HepG2 (cell line): ENCODE data around the gene C22orf31. TPM values are rescaled to one million over a fixed set of nuclear protein-coding genes. Genes with fewer than 3 reads are reported as not detected.

Experiments
- AKNA ChIP-seq: sonication (generic); formaldehyde crosslinking; IDR thresholded peaks from 2 replicates; pipeline ENCODE4 v1.4.0; 2020; ENCODE audit warnings: missing genetic modification reagents, borderline replicate concordance
- CEBPB ChIP-seq: IDR thresholded peaks from 2 replicates; pipeline ENCODE4 v1.6.1; 2011; ENCODE audit warnings: low read depth, low read length, improper control_type of control experiment, borderline replicate concordance
- CEBPG ChIP-seq: IDR thresholded peaks from 2 replicates; pipeline ENCODE4 v1.6.1; 2016
- FOSL1 ChIP-seq: sonication (generic); formaldehyde crosslinking; IDR thresholded peaks from 2 replicates; pipeline ENCODE4 v1.9.0; 2021; ENCODE audit warnings: missing genetic modification reagents, borderline replicate concordance
- HBP1 ChIP-seq: IDR thresholded peaks from 2 replicates; pipeline ENCODE4 v1.6.1; 2016; ENCODE audit warnings: low read depth, control low read depth
- HNF4A ChIP-seq: sonication (generic); formaldehyde crosslinking; IDR thresholded peaks from 2 replicates; pipeline ENCODE4 v1.4.0; 2020; ENCODE audit warnings: missing genetic modification reagents
- HNF4G ChIP-seq, 2 experiments: sonication (generic) in 1 of 2; formaldehyde crosslinking in 1 of 2; IDR thresholded peaks; 2 replicates each; pipeline versions ENCODE4 v1.4.0 to v1.6.1; 2011 to 2020; ENCODE audit warnings: borderline replicate concordance in 2 of 2, low read depth in 2 of 2, mild to moderate bottlenecking in 2 of 2, low read length in 1 of 2, missing genetic modification reagents in 1 of 2, moderate library complexity in 1 of 2
- ISL2 ChIP-seq: sonication (generic); formaldehyde crosslinking; IDR thresholded peaks from 2 replicates; pipeline ENCODE4 v1.5.0; 2020; ENCODE audit warnings: missing genetic modification reagents
- JUND ChIP-seq: sonication (generic); formaldehyde crosslinking; IDR thresholded peaks from 2 replicates; pipeline ENCODE4 v1.8.0; 2022; ENCODE audit warnings: mild to moderate bottlenecking, missing genetic modification reagents
- MED1 ChIP-seq: sonication (generic); formaldehyde crosslinking; IDR thresholded peaks from 2 replicates; pipeline ENCODE4 v1.4.0; 2020; ENCODE audit warnings: missing genetic modification reagents
- NCOR1 ChIP-seq: fragments of 200-600 bp; sonication (generic); IDR thresholded peaks from 2 replicates; pipeline ENCODE4 v1.7.0; 2017; ENCODE audit warnings: antibody characterized with exemption, low read length, borderline replicate concordance
- RCOR2 ChIP-seq: IDR thresholded peaks from 2 replicates; pipeline ENCODE4 v1.6.1; 2016; ENCODE audit warnings: missing biosample characterization, missing genetic modification reagents
- RFXANK ChIP-seq: IDR thresholded peaks from 2 replicates; pipeline ENCODE4 v1.6.1; 2016
- RXRB ChIP-seq: IDR thresholded peaks from 2 replicates; pipeline ENCODE4 v1.6.1; 2016; ENCODE audit warnings: borderline replicate concordance, missing genetic modification reagents, missing compliant biosample characterization
- SALL1 ChIP-seq: sonication (generic); formaldehyde crosslinking; IDR thresholded peaks from 2 replicates; pipeline ENCODE4 v1.8.0; 2022; ENCODE audit warnings: mild to moderate bottlenecking, missing genetic modification reagents
- TFAP4 ChIP-seq: sonication (generic); IDR thresholded peaks from 2 replicates; pipeline ENCODE4 v1.6.1; 2016; ENCODE audit warnings: low read depth, borderline replicate concordance
- ZEB1 ChIP-seq: IDR thresholded peaks from 2 replicates; pipeline ENCODE4 v1.6.1; 2012; ENCODE audit warnings: mild to moderate bottlenecking, low read depth, inconsistent platforms; ENCODE audit not compliant: insufficient replicate concordance
- ZFX ChIP-seq: sonication (generic); formaldehyde crosslinking; IDR thresholded peaks from 2 replicates; pipeline ENCODE4 v1.4.0; 2020; ENCODE audit warnings: mild to moderate bottlenecking, low read depth, missing genetic modification reagents, moderate library complexity
- ZFY ChIP-seq: sonication (generic); formaldehyde crosslinking; IDR thresholded peaks from 2 replicates; pipeline ENCODE4 v1.4.0; 2020; ENCODE audit warnings: missing genetic modification reagents
- ZGPAT ChIP-seq: IDR thresholded peaks from 2 replicates; pipeline ENCODE4 v1.6.1; 2016; ENCODE audit warnings: mild to moderate bottlenecking
- ZNF460 ChIP-seq: sonication (generic); formaldehyde crosslinking; IDR thresholded peaks from 2 replicates; pipeline ENCODE4 v1.5.1; 2020; ENCODE audit warnings: missing genetic modification reagents, mild to moderate bottlenecking, borderline replicate concordance
- polyA plus RNA-seq, 8 experiments: library from polyadenylated mRNA; depleted of rRNA in 3 of 8; stranded (reverse) in 7 of 8; unstranded in 1 of 8; fragments of >200 nt; fragmentation: Illumina TruSeq in 4 of 8; extraction: Trizol in 4 of 8; gene quantifications; 2 replicates each; pipeline versions ENCODE4 v1.2.1 to v1.2.3, GENCODE V29; 2011 to 2016; ENCODE audit warnings: low read depth in 4 of 8, missing spikeins in 1 of 8, mixed read lengths in 1 of 8; ENCODE audit not compliant: insufficient read depth in 1 of 8
- total RNA-seq, 5 experiments: library from RNA; depleted of rRNA; stranded (reverse); fragments of >200 nt; fragmentation: Illumina TruSeq; extraction: Trizol; gene quantifications; 2 replicates each; pipeline ENCODE4 v1.2.3, GENCODE V29; 2016; ENCODE audit warnings: low read depth in 1 of 5

The C22orf31 gene
- total and polyA plus RNA-seq, 2 of the 13 experiments (the other 11 are each of a cell fraction or from before 2014, with no cell fraction given): not detected

GRCh38 chr22:29044657-29045176 is 16.9 kb downstream of the C22orf31 start (continued):
- no peak for TF ChIP-seq HBP1 (CRISPR knock-in tag)
- 0 out of 2 replicates have a peak, but pooled peaks have one; percentile 5 for TF ChIP-seq MED1 (CRISPR knock-in tag)
- peak; percentile 56; the same call in 1 of the 2 replicates for TF ChIP-seq HNF4G (IDR thresholded peaks at IDR 0.05; ENCODE audit: borderline replicate concordance, low read depth, low read length)
- 0 out of 2 replicates have a peak, but pooled peaks have one; percentile 21 for TF ChIP-seq HNF4G (CRISPR knock-in tag; IDR thresholded peaks at IDR 0.05; ENCODE audit: borderline replicate concordance, low read depth)
- no peak for TF ChIP-seq ZNF460 (CRISPR knock-in tag)
- TF ChIP-seq CEBPG: peak; percentile 28; the same call in 1 of the 2 replicates
- TF ChIP-seq ZFY (CRISPR knock-in tag): peak; percentile 40
- TF ChIP-seq RFXANK (CRISPR knock-in tag): no peak
- 0 out of 2 replicates have a peak, but pooled peaks have one; percentile 20 for TF ChIP-seq ZGPAT (CRISPR knock-in tag)
- no peak for TF ChIP-seq ISL2 (CRISPR knock-in tag)
- TF ChIP-seq JUND (CRISPR knock-in tag): 0 out of 2 replicates have a peak, but pooled peaks have one; percentile 45
- no peak for TF ChIP-seq ZEB1
- peak; percentile 55; the same call in 1 of the 2 replicates for TF ChIP-seq SALL1 (CRISPR knock-in tag)
- peak; percentile 76 for TF ChIP-seq HNF4A (CRISPR knock-in tag)
- peak; percentile 33; the same call in 1 of the 2 replicates for TF ChIP-seq RCOR2 (CRISPR knock-in tag)
- peak; percentile 78; the same call in 1 of the 2 replicates for TF ChIP-seq TFAP4
- TF ChIP-seq ZFX (CRISPR knock-in tag): peak; percentile 17; the same call in 1 of the 2 replicates
- TF ChIP-seq NCOR1: 0 out of 2 replicates have a peak, but pooled peaks have one; percentile 36
- TF ChIP-seq AKNA (CRISPR knock-in tag): no peak
- TF ChIP-seq CEBPB: peak; percentile 69; the same call in 1 of the 2 replicates
- TF ChIP-seq FOSL1 (CRISPR knock-in tag): 0 out of 2 replicates have a peak, but pooled peaks have one; percentile 15
- TF ChIP-seq RXRB (CRISPR knock-in tag): peak; percentile 41
